Fibroblast of skin of abdomen (primary cell): Measurements from ENCODE around the gene CACNA1S. TPM values are rescaled to one million over a fixed set of nuclear protein-coding genes. Genes with fewer than 3 reads are reported as not detected.

Experiments used
- DNase-seq: peaks from one replicate; pipeline ENCODE4 v3.0.0-alpha.2; 2013
- polyA plus RNA-seq, 2 experiments: library from polyadenylated mRNA; unstranded; fragments of 120-200 nt; gene quantifications; one replicate each; pipeline ENCODE4 v1.2.1, GENCODE V29; 2013; ENCODE audit not compliant: insufficient read length in 2 of 2

Gene CACNA1S
- polyA plus RNA-seq (2013, experiment 1 of 2; ENCODE audit: insufficient read length), result 0.12 TPM
- 0.11 TPM for polyA plus RNA-seq (2013, experiment 2 of 2; ENCODE audit: insufficient read length)

DNA sequence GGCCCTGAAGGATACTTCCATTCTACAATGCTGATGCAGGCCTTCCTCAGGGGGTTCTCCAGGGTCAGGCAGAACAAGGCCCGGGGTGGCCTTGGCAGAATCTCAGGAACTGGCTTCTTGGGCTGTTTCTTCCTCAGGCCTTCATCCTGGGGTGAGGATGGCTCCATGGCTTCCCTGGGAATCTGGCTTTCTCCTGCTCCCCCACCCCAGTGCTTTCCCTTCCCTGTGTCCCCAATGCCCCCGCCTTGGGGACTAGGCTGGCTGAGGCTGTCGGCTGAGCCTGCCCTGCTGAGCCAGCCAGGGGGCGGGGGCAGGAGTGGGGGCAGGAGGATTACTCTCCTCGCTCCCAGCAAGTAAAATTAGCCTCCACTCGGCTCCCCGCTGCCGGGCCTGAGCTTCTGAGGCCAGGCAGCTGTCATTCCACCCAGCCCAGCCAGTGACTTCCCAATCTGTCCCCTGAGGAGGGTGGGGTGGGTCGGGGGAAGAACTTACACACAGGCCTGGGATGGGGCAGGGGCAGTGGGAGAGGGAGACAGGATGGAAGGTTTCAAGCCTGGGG lies at the start of gene CACNA1S:
CACNA1S (minus strand) TSS at position 254 of the 559 bp plus-strand sequence; CDS start at position 167, 87 bp downstream.
- DNase-seq, result no peak

DNA sequence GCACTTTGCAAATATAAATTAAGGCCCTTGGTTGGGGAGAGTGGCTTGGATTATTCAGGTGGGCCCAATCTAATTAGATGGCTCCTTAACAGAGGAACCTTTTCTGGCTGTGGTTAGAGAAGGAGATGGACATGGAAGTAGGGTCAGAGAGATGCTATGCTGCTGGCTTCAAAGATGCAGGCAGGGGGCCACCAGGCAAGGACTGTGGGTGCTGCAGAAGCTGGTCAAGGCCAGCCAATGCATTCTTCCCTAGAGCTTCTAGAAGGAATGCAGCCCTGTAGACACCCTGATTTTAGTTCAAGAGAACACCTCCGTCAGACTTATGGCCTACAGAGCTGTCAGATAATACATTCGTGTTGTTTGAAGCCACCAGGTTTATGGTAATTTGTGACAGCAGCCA lies 45.7 kb upstream of the CACNA1S start:
- no peak for DNase-seq

DNA sequence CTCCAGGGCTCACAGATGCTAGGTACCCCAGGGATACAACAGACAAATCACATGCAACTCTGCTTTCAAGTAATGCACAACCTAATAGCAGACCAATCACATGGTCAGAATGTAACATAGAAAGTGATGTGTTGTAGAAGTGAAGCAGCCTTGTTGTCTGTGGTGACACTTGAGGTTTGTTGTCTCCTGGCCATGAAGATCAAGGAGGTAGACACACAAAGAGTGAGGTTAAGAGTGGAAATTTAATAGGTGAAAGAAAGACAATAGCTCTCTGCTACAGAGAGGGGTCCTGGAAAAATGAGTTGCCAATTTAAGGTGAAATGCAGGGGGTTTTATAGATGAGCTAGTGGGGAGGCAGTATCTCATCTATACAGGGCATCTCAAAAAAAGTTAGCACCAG lies 44.6 kb upstream of the CACNA1S start:
- no peak for DNase-seq

DNA sequence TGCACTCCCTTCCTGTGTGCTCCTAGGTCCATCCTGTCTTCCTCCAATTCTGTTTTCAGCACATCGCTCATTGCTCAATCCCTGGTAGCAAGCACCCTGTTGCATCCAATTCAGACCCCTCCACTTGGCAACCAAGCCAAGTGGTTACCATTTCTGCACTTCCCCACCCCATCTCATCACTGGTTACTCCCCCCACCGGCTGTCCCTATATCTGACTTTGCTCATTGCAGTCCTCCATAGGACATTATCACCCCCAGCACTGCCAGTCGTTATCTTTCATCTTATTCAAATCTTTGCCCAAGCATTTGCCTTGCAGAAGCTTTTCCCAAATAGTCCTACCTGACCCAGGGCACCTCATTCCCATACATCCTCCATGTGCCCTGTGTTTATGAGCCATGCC lies 44.1 kb upstream of the CACNA1S start:
- DNase-seq, result no peak

DNA sequence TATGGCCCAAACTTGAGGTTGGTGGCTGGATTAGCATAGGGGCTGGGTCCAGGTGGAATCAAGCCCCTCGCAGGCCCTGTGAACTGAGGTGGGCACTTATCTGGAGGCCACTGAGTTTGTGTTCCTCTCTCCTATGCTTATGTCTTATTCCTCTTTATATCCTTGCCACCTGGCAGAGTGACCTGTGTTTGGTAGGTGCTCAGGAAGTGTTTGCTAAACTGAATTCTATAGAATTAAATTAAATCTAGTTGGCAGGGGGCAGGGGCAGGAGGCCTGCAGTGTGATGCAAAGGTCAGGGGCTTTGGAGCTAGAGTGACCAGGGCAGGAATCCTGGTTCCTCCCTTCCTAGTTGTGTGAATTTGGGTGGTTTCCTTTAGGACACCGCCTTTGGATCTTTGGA lies 43.1 kb upstream of the CACNA1S start:
- DNase-seq, result no peak

DNA sequence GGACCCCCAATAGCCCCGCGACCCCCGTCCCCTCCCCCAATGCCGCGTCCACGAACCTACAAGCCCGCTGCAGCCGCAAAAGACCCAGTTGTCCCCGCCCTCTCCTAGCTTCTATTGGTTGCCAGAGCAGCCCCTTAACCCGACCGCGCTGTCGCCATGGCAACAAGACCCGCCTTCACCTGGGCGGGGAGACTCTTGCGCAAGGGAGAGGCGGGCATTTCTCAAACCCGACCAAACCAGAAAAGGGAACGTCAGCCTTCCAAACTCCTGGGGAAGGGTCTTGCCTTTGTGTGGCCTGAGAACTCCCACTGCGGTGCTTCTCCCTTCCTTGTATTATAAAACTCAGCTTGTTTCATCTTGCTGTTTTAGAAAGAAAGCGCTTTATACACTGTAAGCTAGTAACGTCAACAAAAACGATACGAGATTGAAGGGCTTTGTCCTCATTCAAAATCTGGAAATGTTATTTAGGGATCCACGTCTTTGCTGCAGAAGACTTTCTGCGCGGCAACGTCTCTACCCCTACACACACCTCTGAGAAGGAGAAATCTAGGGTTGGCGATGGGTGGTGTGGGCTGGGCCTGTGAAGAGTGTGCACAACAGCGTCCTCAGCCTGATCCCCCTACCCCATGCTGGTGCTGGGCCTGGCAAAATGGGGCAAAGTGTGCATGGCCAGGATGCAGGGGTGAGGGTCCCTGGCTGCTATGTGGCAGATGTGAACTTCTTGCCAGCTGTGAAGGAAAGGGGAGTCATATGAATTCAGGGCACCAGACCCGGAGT lies 42.4 kb upstream of the CACNA1S start, which contains the start of gene TMEM9:
TMEM9 (minus strand) TSS at position 86 of the 777 bp plus-strand sequence. CDS start 551 bp downstream, outside the sequence.
- peak; percentile 95 for DNase-seq

DNA sequence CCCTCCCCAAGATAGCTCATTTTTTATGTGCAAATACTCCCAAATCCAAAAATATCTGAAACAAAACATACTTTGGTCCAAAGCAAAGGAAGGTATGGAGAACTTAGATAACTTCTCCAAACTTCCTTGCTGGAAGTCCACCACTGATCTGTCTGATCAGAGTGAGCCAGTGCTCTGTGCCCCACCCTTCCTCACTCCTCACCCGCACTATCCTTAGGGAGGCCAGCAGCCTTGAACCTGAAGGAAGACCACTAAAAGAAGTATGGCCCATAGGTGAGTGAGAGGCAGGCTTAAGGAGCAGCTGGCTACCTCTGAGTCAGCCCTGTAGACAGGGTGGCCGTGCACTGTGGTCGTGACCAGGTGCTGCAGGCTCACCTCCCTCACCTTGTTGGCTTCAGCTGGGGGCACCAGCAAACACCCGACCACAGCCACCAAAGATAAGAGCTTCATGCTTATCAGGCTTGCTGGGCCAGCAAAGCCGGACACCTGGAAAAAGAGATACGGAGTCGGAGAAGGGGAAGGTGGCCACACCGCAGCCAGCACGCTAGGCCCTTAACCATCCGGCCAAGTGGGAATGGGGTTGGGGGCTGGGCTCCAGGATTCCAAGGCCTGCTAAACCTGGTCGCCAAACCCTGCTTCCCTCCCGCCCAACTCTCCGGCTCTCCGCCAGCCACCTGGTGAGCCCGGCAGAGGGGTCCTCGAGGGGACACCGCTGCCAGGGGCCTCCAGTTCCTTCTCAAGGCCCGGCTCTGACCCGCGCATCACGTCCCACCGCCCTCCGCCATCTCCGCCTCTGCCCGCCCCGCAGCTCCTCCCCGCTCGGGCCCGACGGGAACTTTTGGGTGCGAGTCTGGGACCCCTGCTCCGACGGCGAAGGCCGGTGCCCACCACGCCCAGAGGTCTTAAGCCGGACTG lies 41.5 kb upstream of the CACNA1S start:
- DNase-seq, result no peak

DNA sequence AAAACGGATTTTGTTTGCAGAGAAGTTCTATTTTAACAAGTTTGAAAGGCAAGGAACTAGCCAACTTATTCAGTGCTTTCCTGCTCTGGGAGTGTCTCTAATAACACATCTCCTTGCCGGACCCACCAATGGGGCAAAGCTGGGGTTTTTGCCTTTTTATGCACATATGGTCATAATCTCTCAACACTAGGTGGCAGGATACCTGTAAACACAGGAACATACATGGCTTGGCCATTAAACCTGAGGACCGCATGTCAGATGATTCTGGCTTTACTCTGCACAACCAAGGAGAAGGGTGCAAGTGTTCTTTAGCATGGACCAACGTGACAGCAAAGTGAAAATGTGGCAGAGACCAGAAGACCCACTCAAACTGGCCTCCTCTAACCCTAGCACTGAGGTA lies 37.2 kb upstream of the CACNA1S start:
- DNase-seq, result peak; percentile 29

DNA sequence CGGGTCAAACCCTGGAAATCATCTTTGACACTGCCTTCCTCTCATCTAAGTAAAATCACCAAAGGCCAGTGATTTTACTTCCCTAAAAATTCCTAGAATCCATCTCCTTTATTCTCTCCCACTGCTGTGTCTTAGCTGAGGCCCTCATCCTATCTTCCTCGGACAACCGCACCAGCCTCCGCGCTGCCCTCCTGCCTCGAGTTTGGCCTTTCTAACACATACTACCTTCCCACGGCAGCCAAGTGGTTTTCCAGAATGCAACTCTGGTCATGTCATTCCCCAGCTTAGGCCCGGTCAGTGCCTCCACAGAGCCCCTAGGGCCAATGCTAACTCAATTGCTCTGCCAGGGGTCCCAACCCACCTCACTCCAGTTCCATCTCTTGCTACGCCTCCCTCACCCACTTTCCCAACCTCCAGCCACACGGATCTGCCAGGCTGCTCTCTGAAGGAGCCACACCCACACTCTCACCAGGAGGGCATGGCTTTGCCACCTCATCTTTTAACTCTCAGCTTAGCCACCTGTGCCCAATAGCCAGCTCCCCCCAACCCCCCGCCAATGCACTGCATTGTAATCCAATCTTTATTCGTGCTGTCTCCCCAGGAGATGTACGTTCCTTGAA lies 35.3 kb upstream of the CACNA1S start:
- no peak for DNase-seq

DNA sequence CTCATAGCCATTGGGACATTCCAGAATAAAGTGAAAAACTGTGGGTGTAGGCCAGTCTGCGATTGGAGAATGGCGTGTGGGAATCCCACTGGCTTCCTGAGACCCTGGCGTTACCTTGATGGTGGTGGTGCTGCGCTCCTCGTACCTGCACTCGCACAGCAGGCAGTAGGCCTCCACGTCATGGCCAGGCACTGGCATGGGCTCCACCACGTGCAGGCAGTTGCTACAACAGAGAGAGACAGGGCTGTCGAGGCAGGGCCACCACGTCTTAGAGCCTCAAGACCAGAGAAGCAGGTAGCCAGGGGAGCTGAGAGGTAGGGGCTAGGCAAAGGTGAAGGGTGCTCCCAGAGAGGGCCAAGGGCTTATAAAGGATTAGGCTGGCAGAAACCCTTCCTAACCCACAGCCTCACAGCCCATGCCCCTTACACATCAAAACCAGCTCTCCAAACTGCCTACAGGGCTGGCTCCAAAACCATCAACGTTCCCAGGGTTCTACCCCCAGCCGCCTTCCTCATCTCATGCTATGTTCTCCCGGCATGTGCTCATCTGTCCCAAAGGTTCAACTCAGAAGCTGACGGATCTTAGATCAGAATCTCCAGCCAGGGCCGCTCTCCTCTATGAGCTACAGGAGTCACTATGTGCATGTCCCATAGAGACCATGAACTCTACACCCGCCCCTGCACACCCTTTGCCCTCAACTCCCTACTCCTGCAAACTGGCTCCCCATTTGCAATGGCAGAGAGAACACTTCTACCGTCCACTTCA lies 34.6 kb upstream of the CACNA1S start:
- DNase-seq, result no peak

DNA sequence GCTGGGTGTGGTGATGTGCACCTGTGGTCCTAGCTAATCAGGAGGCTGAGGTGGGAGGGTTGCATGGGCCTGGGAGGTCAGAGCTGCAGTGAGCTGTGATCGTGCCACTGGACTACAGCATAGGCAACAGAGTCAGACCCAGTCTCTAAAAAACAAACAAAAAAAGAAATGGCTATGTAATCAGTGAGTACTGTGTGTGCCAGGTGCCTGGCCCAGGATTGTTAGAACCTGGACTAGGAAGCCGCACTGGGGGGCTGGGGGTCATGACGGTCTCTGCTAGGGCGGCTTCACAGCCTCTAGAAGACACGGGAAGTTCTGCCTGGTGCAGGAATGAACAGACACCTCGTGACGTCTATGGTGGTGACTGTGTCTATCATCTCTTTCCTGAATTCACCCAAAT lies 33.6 kb upstream of the CACNA1S start:
- no peak for DNase-seq

DNA sequence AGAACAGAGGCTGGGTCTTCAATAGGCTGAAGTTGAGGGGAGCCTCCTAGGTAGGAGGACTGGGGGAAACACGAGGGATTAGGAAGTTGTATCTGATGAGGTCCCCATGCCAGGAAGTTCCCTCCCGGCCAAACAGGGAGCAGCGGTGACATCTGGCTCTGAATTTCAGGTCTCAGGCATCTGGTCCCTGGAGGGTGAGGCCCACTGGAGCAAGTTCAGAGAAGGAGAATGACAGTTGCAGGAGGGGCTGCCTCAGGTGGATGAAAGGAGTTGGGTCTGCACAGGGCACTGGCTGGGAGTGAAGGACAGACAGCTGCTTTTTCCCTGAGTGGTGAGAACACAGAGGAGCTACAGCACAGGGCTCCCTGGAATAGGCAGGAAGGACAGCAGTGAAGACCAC lies 32.9 kb upstream of the CACNA1S start:
- DNase-seq, result no peak

DNA sequence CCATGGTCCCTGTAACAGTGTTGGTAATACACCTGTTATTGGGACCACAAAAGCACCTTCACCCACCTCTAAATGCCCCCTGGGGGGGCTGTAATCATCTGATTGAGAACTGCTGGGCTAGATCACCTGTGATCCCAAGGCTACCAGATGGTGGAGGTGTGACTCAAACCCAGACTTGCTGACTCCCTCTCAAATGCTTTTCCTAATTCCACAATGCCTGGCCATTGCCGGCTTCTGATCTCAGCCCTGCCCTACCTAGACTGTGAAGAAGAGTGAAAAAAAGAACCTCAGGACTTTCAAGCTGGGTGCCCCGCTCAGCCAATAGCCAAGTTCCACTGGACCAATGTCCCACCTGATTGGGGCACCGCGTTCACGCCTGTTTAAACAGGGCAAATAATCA lies 32.5 kb upstream of the CACNA1S start:
- no peak for DNase-seq

DNA sequence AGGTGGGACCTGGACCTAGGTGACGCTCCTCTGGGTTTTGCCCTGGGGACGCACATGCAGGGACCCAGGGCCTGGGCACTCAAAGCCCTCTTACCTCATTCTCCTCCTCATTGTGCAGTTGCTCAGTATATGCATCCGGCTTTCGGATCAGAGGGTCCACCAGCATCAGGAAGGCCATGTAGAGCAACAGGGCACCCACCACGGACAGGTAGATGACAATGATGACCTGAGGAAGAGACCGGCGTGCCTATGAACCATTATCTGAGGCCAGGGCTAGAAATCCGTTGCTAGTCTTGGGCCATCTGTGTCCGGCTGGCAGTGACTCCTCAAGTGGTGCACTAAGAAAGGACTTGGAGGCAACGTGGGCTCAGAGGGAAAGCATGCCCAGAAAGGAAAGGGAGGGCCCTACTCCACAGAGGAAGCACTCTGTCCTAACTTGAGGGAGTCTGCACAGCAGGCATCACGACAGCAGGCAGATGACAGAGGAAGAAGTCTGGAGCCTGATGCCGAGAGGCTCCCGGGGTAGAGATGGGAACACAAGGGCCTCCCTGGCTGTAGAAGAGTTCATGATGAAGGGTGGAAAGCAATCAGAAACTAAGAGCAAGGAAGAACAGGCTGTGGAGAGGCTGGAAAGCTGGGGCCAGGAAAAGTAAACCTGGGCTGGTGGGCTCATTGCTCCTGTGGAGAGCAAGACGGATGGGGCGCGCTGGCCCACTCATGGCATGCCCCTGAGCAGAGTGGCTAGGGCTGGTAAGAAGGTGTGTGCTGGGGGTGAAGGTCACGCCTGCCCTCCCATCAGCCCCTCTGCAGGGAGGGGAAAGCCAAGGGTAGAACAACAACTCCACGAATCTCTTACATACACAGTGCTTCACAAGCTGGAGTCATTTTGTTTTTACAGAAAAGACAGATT lies 31.8 kb upstream of the CACNA1S start:
- no peak for DNase-seq

DNA sequence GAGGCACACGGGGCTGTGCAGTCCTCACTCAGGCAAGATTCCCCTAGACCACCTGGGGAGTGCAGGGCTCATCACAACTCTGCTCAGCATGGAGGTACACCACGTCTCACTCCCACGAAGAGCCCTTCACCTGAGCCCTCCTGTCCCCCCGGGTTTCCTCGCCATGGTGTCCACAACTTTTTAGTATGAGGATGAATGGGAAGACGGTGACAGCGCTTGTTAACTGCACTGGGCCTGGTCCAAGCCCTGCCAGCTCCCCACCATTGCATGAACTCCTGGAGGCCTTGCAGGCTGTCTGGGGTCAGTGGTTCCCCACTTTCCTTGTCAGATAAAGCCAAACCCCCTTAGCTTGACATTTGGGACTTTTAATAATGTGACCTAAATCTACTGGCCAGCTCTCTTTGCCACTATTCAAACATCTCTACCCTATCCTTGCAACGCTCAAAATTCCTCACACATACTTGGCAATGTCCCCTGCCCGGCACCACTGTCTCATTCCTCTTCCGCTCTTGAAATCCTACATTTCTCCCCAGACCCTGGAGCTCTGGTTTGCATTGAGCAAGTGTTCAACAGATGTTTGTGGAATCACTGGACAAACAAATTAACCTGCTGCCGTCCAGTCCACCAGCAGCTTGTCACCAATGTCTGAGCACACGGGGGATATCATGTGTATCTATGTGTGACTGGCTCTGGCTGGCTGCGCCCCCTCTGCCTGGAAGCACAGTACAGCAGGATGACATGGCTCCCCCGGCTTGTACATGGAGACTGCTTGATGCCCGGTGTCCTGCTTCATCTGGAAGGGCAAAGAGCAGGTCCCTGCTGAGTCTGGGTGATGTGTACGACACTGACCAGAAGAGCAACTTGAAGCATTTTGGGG lies 30.9 kb upstream of the CACNA1S start:
- no peak for DNase-seq

DNA sequence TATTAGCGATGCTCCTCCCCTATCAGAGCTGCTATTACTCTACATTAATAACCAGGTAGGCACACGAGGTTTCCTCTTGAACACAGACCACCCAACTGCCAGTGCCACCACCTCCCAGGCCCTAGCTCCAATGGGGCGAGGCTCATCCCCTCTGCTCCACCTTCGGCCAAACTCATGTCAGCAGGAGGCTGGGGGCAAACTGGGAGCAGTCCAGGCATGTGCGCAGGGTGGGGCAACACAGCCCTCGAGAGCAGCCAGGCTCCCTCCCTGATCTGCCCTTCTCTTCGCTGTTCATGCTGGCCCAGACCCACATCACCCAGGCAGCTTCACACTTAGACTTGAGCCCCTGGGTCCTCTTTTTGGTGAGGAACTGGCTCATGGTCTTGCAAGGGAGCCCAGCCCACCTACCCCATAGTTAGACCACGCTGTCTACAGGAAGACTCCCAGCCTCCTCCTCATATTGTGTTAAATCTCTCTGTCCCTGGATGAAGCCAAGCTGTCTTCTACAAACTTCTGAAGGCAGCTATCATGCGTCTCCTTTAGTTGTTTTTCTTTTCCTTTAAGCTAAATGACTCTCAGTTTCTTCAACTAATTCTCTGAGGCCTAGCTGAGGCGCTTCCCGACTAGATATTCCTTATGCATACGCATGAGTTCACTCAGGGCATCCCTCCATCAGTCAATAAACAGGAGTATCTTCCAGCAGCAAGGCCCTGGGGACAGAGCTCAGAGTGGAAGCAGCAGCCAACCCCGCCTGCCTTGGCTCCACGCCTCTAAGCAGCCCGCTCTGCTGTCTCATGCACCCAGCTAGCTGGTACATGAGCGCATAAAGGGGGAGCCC lies 30.0 kb upstream of the CACNA1S start:
- DNase-seq, result no peak

DNA sequence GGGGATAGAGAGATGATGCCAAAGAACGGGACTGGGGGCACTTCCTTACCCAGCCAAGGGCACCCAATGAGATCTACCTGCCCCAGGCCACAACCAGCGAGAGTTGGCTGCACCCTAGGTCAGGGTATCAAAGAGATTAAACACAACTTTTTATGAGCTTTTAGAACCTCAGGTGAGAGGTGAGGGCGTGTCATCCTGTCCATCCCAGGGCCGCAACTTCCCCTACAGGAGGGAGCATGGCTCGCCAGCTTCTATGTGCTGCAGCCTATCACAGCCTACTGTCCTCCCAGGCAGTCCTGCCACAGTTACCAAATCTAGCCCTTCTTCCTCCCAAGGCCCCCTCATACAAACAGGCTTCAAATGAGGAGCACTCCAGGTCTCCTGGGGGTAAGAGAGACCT lies 29.2 kb upstream of the CACNA1S start:
- no peak for DNase-seq

DNA sequence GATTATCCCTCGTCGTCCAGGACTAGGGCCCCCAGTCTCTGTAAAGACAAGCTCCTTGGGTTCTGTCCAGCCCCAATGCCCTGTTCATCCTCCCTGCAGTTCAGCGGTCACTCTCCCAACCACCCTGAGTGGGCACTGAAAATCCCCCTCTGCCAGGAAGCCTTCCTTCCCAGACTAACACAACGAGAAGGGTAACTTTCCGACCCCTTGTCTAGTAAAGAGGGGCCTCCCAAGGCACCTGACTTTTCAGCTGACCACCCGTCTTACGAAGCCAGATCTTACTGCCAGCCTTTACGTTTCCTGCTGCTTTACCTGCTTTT lies 28.7 kb upstream of the CACNA1S start:
- no peak for DNase-seq
